ENCODE data around the gene CYTH1. TPM values are rescaled to one million over a fixed set of nuclear protein-coding genes. Genes with fewer than 3 reads are reported as not detected.

CYTH1 gene
- total RNA-seq, 1 donor from 2014 or later, result 80.8 TPM

DNA sequence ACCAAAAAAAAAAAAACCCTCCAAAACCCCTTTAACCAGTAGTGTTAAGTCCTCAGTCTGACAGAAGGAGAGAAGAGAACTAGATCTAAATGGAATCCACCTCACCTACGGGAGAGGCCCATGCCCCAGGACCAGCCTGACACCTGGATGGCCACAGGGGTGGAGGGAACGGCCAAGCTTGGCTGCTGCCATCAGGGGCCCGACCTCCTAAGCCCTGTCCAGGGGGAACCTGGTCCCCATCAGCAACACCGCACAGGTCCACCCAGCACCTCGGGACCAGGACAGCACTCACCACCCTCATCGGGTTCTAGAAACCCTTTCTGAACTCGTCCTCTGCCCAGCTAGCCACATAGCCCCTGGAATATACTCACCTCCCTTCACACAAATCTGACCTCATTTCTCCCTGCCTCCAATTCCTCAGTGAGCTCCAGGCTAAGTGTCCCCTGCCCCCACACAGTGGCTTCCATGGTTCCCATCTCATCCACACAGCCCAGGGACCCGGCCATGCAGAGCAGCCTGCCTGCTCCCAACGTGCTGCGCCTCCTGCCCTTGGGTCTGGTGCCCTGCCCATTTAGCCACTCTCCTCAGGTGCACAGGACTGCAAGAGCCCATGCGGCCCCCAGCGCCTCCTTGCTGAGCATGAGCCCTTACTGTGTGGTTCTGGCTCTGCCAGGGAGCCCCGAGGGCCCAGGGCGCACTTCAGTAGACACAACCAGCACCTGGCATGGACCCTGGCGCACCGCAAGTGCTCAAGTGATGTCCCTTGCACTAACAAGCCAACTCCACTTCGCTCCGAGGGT lies 18.3 kb upstream of the CYTH1 start:
- TF ChIP-seq, protein P1, sequence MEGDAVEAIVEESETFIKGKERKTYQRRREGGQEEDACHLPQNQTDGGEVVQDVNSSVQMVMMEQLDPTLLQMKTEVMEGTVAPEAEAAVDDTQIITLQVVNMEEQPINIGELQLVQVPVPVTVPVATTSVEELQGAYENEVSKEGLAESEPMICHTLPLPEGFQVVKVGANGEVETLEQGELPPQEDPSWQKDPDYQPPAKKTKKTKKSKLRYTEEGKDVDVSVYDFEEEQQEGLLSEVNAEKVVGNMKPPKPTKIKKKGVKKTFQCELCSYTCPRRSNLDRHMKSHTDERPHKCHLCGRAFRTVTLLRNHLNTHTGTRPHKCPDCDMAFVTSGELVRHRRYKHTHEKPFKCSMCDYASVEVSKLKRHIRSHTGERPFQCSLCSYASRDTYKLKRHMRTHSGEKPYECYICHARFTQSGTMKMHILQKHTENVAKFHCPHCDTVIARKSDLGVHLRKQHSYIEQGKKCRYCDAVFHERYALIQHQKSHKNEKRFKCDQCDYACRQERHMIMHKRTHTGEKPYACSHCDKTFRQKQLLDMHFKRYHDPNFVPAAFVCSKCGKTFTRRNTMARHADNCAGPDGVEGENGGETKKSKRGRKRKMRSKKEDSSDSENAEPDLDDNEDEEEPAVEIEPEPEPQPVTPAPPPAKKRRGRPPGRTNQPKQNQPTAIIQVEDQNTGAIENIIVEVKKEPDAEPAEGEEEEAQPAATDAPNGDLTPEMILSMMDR (IDR thresholded peaks at IDR 0.05), result no peak
- peak overlapping the region; percentile 65 for H3K27ac Mint-ChIP-seq (ENCODE audit: unreplicated experiment)
- no peaks in the 10 kb centered on the region for H3K9me3 Mint-ChIP-seq (ENCODE audit: low read depth)
- H3K4me1 Mint-ChIP-seq (ENCODE audit: low read depth), result peaks cover 3% of the 10 kb centered on the region
- no peak for DNase-seq (ENCODE audit: low spot score)
- H3K27me3 Mint-ChIP-seq (ENCODE audit: low read depth), result no peaks in the 10 kb centered on the region
- no peak overlapping the region for H3K4me3 Mint-ChIP-seq (ENCODE audit: unreplicated experiment)
- H3K36me3 Mint-ChIP-seq (ENCODE audit: low read depth), result peaks cover 61% of the 10 kb centered on the region

- Mint-ChIP-seq H3K4me1 (ENCODE audit: low read depth) (peaks cover 3% of the 10 kb centered on the region), H3K9me3 (ENCODE audit: low read depth) (no peaks in the 10 kb centered on the region), H3K27me3 (ENCODE audit: low read depth) (no peaks in the 10 kb centered on the region), H3K27ac (ENCODE audit: unreplicated experiment) (peak overlapping the region; percentile 4), H3K4me3 (ENCODE audit: unreplicated experiment) (no peak overlapping the region), H3K36me3 (ENCODE audit: low read depth) (peaks cover 64% of the 10 kb centered on the region)
- TF ChIP-seq, protein P1 (IDR thresholded peaks at IDR 0.05), result peak; percentile 75
- no peak for DNase-seq (ENCODE audit: low spot score)
These were observed 16.9 kb upstream of the CYTH1 start for GRCh38 chr17:78798695-78799559.

DNA sequence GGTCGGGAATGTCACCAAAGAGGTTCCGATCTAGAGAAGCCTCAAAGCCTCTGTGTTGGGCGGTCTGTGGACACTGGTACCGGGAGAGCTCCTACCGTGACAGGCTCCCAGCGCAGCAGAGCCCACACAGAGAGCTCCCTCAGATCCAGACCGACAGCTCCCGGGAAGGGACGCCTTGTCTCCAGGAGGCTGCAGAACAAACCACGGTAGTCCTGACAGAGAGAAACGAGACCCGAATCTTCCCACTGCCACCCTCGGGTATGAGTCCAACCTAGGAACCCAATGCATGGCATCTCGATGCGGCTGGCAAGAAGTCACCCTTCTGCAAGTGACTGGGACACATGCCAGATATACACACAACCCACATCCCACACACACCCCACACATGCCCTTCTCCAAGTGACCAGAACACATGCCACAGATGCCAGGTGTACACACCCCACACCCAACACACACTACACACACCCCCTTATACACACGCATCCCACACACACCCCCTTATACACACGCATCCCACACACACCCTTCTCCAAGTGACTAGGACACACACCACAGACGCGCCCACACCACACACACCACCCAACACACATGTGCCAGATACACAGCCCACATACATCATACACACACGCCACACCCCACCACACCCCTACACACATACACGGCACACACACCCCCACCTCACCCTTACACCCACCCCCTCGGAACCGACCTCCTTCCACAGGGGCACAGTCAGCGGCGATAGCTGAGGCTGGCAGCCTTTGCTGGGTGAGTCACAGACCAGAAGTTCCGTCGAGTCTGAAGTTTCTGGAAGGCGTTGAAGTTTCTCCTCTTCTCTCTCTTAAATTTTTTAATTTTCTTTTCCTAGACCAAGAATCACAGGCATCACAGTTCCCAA lies 15.9 kb upstream of the CYTH1 start:
- H3K27me3 Mint-ChIP-seq (ENCODE audit: low read depth), result no peaks in the 10 kb centered on the region
- H3K36me3 Mint-ChIP-seq (ENCODE audit: low read depth), result peaks cover 60% of the 10 kb centered on the region
- peaks cover 3% of the 10 kb centered on the region for H3K4me1 Mint-ChIP-seq (ENCODE audit: low read depth)
- H3K27ac Mint-ChIP-seq (ENCODE audit: unreplicated experiment), result no peak overlapping the region
- H3K9me3 Mint-ChIP-seq (ENCODE audit: low read depth), result no peaks in the 10 kb centered on the region
- TF ChIP-seq, protein P1 (IDR thresholded peaks at IDR 0.05), result no peak
- DNase-seq (ENCODE audit: low spot score), result no peak
- H3K4me3 Mint-ChIP-seq (ENCODE audit: unreplicated experiment), result no peak overlapping the region

DNA sequence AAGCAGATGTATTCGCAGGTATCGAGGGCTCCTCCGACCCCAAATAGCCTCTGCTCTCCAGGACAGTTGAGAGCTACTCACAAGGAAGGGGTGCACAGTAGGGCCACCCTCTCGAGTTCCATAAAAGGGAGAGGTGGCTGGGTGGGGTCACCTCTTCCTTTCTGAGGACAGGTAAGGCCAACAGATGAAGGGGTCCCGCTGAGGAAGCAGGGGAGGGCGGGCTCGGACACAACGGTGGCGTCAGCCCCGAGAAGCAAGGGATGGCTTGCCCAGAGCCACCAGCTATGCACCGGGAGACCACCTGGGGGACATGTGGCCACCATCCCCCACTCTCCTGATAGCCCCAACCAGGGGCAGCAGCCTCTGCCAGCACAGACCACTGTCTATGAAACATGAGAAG lies 15.1 kb upstream of the CYTH1 start:
- no peaks in the 10 kb centered on the region for H3K27me3 Mint-ChIP-seq (ENCODE audit: low read depth)
- no peak overlapping the region for H3K27ac Mint-ChIP-seq (ENCODE audit: unreplicated experiment)
- no peak overlapping the region for H3K4me3 Mint-ChIP-seq (ENCODE audit: unreplicated experiment)
- peaks cover 54% of the 10 kb centered on the region for H3K36me3 Mint-ChIP-seq (ENCODE audit: low read depth)
- no peak for DNase-seq (ENCODE audit: low spot score)
- no peaks in the 10 kb centered on the region for H3K9me3 Mint-ChIP-seq (ENCODE audit: low read depth)
- peaks cover 7% of the 10 kb centered on the region for H3K4me1 Mint-ChIP-seq (ENCODE audit: low read depth)
- TF ChIP-seq, protein P1 (IDR thresholded peaks at IDR 0.05), result no peak
